HG03457 (cell line): Measurements from ENCODE around the gene PKIG.
"Not testable (repeated sequence)": the region's sequence is repeated elsewhere in the genome, so short reads cannot be mapped to it uniquely, and the experiment has no call there.

ENCODE experiments used
- ATAC-seq: cut with Tn5 transposase; IDR thresholded peaks from one replicate; pipeline ENCODE4 v1.9.1; 2021; ENCODE audit warnings: moderate number of reproducible peaks; ENCODE audit not compliant: unreplicated experiment

PKIG gene

GRCh38 chr20:44582311-44583025, at the start of gene PKIG:
TSS of gene PKIG (plus strand) at chr20:44582579. CDS start at chr20:44614557, 31,978 bp downstream.
- no peak for ATAC-seq

GRCh38 chr20:44532981-44533331, 49.4 kb upstream of the PKIG start:
- ATAC-seq = no peak

GRCh38 chr20:44533928-44534327, 48.5 kb upstream of the PKIG start:
- ATAC-seq = no peak

GRCh38 chr20:44536175-44536574, 46.2 kb upstream of the PKIG start:
- ATAC-seq = no peak

- ATAC-seq = no peak
These were observed 44.4 kb upstream of the PKIG start for GRCh38 chr20:44537993-44538392.

GRCh38 chr20:44540834-44541233, 41.5 kb upstream of the PKIG start:
- ATAC-seq = no peak

- no peak for ATAC-seq
These were observed 40.4 kb upstream of the PKIG start for GRCh38 chr20:44541992-44542391.

- ATAC-seq = no peak
These were observed 39.5 kb upstream of the PKIG start for GRCh38 chr20:44542890-44543289.

- ATAC-seq = no peak
These were observed 39.0 kb upstream of the PKIG start for GRCh38 chr20:44543358-44543757.

- no peak for ATAC-seq
These were observed 38.1 kb upstream of the PKIG start for GRCh38 chr20:44544263-44544662.

- no peak for ATAC-seq
These were observed 35.0 kb upstream of the PKIG start for GRCh38 chr20:44547419-44547818.

GRCh38 chr20:44549123-44549522, 33.3 kb upstream of the PKIG start:
- no peak for ATAC-seq

GRCh38 chr20:44552050-44552449, 30.3 kb upstream of the PKIG start:
- no peak for ATAC-seq

GRCh38 chr20:44552568-44552949, 29.8 kb upstream of the PKIG start:
- ATAC-seq = no peak

GRCh38 chr20:44552950-44553908, 29.1 kb upstream of the PKIG start:
- no peak for ATAC-seq

- no peak for ATAC-seq
These were observed 23.1 kb upstream of the PKIG start for GRCh38 chr20:44559302-44559701.

- no peak for ATAC-seq
These were observed 22.1 kb upstream of the PKIG start for GRCh38 chr20:44560229-44560628.

- not testable (repeated sequence) for ATAC-seq
These were observed 21.6 kb upstream of the PKIG start for GRCh38 chr20:44560818-44561217.

- ATAC-seq = no peak
These were observed 20.5 kb upstream of the PKIG start for GRCh38 chr20:44561876-44562275.

- ATAC-seq = no peak
These were observed 16.4 kb upstream of the PKIG start for GRCh38 chr20:44566018-44566417.

- no peak for ATAC-seq
These were observed 15.6 kb upstream of the PKIG start for GRCh38 chr20:44566811-44567210.

- ATAC-seq = no peak
These were observed 12.0 kb upstream of the PKIG start for GRCh38 chr20:44570367-44570766.
